VCaP (cell line): Measurements from ENCODE around the gene RNF186.
"Not testable (repeated sequence)": the region's sequence is repeated elsewhere in the genome, so short reads cannot be mapped to it uniquely, and the experiment has no call there.

Experiments used
- H3K27ac ChIP-seq: fragments of 450-650 bp; 2 replicates; pipeline ENCODE4 v1.5.1; 2017
- TF ChIP-seq, protein P1 (sequence below): fragments of 450-650 bp; conservative IDR thresholded peaks from 2 replicates; pipeline ENCODE4 v1.5.1; 2017; ENCODE audit warnings: mild to moderate bottlenecking, moderate library complexity

The RNF186 gene

DNA sequence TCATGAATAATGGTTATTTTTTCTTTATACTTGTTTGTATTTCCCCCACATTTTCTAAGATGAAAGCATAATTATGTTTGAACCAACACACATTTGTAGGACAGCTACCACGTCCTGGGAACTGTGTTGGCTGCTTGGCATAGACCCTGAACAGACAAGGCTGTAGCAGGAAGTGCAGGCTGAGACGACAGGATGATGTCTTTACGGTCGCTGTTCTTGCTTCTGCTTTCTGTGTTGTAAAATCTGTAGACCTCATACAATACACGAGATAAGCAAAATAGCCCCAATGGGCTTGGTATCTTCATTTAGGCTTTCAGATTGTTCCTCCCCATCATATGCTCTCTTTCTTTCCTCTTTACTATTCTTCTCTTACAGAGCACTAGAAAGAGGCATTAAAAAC, 43.8 kb upstream of the RNF186 start:
- no peak overlapping the region for H3K27ac ChIP-seq
- TF ChIP-seq, protein P1, sequence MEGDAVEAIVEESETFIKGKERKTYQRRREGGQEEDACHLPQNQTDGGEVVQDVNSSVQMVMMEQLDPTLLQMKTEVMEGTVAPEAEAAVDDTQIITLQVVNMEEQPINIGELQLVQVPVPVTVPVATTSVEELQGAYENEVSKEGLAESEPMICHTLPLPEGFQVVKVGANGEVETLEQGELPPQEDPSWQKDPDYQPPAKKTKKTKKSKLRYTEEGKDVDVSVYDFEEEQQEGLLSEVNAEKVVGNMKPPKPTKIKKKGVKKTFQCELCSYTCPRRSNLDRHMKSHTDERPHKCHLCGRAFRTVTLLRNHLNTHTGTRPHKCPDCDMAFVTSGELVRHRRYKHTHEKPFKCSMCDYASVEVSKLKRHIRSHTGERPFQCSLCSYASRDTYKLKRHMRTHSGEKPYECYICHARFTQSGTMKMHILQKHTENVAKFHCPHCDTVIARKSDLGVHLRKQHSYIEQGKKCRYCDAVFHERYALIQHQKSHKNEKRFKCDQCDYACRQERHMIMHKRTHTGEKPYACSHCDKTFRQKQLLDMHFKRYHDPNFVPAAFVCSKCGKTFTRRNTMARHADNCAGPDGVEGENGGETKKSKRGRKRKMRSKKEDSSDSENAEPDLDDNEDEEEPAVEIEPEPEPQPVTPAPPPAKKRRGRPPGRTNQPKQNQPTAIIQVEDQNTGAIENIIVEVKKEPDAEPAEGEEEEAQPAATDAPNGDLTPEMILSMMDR = no peak

DNA sequence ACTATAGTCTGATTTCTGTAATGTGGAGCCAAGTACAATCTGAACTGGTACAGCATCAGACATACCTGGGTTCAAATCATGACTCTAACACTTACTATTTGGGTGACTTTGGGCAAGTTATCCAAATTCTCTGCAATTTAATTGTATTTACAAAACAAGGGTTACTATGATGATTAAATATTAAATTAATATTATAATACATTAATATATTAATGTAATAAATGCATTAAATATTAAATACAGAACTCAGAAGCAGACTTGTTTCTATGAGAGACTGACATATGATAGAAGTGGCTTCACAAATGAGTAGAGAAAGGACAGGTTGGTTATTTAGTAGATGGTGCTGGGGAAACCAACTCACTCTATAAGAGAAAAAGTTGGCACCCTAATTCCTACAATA, 39.8 kb upstream of the RNF186 start:
- H3K27ac ChIP-seq = no peak overlapping the region
- TF ChIP-seq, protein P1 = no peak

DNA sequence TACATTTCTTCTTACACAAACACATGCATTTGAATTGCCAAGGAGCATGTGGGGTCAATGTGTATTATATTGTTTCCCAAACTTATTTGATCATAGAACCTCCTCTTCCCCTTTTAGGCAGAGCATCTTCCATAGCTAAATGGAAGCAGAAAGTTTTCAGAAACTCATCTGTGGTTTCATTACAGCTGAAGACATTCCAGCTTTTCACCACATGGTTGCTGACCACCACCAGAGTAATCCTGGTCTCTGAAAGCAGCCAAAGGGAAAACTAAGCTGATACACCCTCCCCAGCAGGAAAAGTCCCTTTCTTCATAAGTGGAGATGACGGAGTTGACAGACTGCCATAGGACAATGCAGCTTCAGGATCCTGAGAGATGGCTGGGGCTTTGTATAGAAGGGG, 37.0 kb upstream of the RNF186 start:
- H3K27ac ChIP-seq = no peak overlapping the region
- TF ChIP-seq, protein P1 = no peak

DNA sequence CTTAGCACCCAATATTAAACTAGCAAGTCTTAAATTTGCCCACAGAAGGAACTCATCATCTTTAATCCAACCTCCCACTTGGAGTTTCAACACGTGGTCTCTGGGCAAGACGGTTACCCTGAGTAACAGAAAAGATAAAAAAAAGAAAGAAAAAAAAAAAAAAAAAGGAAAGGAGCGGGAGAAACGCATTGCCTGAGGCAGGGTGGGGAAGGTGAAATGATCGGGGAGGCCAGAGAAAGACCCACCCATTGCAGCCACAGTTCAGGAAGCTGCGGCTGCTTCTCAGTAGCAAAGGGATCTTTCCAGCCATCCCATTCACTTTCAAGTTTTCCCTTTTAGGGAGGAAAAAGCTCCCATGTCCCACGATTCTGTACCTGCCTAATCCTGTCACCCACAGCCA, 35.1 kb upstream of the RNF186 start:
- no peak overlapping the region for H3K27ac ChIP-seq
- TF ChIP-seq, protein P1 = no peak

DNA sequence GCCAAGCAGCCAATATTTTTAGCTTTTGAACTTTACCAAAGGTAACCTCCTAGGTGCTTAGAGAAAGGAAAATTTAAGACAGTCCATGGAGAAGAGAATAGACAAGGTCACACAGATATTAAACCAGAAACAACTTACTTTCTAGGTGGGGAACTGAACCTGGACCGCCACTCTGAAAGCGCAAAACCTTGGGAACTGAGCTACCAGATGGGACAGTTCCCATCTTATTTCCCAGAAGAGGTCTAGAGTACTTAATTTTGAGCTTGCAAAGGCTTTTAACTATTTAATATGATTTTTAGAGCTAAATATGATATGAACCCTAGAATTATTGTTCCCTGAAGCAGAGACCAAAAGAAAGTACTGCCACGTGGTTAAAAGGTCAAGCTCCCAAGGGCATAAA, 34.2 kb upstream of the RNF186 start:
- H3K27ac ChIP-seq = not testable (repeated sequence)

DNA sequence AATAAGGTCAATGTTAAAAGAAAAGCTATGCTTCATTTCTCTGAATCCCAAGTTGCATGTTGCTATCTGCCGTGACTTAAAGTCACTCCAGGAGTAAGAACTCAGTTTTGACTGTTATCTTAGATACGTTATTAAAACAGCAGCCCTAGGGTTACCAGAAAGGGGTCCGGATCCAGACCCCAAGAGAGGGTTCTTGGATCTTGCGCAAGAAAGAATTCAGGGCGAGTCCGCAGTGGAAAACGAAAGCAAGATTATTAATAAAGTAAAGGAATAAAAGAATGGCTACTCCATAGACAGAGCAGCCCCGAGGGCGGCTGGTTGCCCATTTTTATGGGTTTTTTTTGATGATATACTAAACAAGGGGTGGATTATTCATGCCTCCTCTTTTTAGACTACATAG, 32.3 kb upstream of the RNF186 start:
- H3K27ac ChIP-seq = not testable (repeated sequence)

DNA sequence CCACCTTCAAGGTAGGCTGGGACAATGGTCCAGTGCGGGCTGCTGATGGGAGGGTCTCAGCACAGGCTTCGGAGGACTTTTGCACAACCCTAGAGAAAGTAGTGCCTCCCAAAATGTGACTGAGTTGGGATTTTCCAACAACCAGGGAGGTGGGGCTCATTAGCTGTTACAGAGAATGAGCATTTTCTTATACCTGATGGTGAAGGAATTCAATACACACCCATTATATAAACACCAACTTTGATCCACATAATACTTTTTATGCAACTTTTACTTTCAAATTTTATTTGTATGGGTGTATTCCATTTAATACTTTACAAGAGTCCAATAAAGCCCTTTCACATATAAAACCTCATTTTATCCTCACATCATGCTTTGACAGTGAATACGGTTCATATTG, 31.3 kb upstream of the RNF186 start:
- no peak overlapping the region for H3K27ac ChIP-seq
- TF ChIP-seq, protein P1 = no peak

DNA sequence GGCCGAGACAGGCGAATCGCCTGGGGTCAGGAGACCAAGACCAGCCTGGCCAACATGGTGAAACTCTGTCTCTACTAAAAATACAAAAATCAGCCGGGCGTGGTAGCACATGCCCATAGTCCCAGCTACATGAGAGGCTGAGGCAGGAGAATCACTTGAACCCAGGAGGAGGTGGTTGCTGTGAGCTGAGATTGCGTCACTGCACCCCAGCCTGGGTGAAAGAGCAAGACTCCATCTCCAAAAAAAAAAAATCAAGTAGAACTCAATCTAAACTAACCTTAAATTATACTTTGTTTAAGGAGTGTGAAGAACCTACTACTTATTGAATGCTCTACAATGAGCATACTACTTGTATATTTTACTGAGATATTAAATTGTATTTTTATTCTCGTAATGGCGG, 30.5 kb upstream of the RNF186 start:
- TF ChIP-seq, protein P1 = no peak
- H3K27ac ChIP-seq = no peak overlapping the region

DNA sequence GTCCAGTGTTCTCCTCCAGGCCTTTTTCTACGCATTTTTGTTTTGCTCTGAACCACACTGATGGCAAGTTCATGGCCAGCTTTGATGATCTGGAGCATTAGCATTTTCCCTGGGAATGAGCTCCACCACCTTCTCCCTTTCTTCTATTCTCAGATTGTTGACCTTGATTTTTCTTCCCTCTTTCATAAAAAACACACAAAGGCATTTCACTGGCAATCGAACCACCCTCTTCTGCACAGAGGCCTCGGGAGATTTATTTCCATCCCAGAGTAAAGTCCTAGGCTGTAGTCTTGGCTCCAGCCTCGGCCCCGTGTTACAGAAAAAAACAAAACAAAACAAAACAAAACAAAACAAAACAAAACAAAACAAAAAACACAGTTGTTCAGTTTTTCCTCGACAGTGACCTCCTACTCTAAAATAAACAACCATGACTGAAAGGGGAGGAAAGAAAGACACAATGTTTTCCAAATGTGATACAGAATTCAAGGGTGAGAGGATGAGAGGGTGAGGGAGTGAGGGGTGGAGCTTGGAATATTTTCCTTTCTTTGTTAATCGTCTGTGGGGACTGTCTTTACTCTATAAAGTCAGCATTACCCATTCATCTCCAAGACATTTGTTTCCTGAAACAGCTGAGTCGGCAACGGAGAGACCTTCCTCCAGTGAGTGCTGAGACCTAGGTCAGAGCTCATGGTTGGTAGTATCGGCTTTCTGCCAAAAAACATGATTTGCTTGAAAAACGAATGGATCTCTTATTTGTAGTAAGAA, 29.8 kb upstream of the RNF186 start:
- TF ChIP-seq, protein P1 = no peak
- H3K27ac ChIP-seq = no peak overlapping the region
